Measurements from ENCODE around the gene FGF5. TPM values are rescaled to one million over a fixed set of nuclear protein-coding genes. Genes with fewer than 3 reads are reported as not detected.
"Not testable (repeated sequence)": the region's sequence is repeated elsewhere in the genome, so short reads cannot be mapped to it uniquely, and the experiment has no call there.

Gene FGF5
- polyA plus RNA-seq, 4 donors: 0.06 to 0.17 (median 0.16) TPM; not detected in 1

DNA sequence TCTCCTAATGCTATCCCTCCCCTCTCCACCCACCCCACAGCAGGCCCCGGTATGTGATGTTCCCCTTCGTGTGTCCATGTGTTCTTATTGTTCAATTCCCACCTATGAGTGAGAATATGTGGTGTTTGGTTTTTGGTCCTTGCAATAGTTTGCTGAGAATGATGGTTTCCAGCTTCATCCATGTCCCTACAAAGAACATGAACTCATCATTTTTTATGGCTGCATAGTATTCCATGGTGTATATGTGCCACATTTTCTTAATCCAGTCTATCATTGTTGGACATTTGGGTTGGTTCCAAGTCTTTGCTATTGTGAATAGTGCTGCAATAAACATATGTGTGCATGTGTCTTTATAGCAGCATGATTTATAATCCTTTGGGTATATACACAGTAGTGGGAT, 24.2 kb downstream of the FGF5 start:
- DNase-seq (ENCODE audit: low read depth in 4 of 4, low spot score in 3 of 4): not testable (repeated sequence)

DNA sequence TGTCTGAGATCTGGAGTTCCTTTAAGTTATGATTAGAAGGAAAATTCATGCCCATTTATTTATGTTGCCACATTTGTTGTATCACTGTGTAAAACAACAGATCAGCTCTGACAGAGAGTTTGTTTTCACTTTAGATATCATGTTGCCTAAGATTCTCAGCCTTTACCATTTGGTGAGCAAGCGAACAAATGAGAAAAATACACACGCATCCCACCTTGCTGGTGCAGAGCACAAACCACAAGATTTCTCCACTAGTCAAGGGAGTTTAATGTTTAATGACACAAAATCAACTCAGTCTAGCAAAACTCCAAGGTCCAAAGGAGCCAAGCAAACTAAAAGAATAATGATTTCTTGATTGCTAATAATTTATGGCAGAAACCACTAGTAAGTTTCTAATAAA, 27.7 kb downstream of the FGF5 start:
- no peak for DNase-seq (ENCODE audit: low read depth in 4 of 4, low spot score in 3 of 4)

DNA sequence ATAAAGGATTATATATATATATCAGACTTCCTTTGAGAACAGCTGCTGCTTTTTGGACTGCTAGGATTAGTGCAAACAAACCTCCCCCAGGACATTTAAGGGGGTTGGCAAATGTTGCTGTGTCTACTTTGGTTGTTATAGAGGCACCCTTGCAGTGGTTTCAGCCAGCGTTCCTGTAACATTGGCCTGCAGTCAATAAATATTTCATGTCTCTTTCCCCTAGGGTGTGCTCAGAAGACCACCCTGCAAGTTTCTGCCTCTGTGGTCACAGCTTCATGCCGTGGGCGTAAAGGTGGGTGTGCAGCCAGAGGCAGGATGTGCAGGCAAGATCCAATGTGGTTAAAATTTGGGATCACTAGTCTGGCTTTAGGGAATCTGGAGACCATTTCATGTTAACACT, 28.9 kb downstream of the FGF5 start:
- no peak for DNase-seq (ENCODE audit: low read depth in 4 of 4, low spot score in 3 of 4)

DNA sequence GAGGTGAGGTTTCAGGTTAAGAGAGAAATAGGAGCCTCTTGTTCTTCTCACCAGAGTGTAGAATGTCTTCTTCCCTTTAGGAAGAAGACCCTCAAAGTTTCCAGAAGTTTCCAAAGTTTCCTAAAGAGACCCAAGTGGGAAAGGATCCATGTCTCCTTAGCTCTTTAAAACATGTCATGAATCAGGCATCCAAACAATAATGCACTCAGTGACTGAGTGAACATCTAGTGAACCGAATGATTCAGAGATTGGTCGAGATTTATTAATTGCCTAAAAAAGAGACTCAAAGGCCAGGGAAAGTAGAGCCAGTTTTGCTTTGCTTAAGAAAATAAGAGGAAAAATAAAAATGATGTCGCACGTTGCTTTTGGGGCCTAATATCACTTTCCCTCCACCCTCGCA, 29.4 kb downstream of the FGF5 start:
- no peak for DNase-seq (ENCODE audit: low read depth in 4 of 4, low spot score in 3 of 4)

DNA sequence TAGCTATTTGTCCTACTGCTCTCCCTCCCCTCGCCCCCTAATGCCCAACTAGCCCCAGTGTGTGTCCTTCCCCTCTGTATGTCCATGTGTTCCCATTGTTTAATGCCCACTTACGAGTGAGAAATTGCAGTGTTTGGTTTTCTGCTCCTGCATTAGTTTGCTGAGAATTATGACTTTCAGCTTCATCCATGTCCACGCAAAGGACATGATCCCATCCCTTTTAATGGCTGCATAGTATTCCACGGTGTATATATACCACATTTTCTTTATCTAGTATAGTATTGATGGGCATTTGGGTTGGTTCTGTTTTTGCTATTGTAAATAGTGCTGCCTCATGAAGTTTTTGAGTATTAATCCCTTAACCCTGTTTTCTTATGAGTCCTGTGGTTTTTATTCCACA, 35.4 kb downstream of the FGF5 start:
- no peak for DNase-seq (ENCODE audit: low read depth in 4 of 4, low spot score in 3 of 4)

DNA sequence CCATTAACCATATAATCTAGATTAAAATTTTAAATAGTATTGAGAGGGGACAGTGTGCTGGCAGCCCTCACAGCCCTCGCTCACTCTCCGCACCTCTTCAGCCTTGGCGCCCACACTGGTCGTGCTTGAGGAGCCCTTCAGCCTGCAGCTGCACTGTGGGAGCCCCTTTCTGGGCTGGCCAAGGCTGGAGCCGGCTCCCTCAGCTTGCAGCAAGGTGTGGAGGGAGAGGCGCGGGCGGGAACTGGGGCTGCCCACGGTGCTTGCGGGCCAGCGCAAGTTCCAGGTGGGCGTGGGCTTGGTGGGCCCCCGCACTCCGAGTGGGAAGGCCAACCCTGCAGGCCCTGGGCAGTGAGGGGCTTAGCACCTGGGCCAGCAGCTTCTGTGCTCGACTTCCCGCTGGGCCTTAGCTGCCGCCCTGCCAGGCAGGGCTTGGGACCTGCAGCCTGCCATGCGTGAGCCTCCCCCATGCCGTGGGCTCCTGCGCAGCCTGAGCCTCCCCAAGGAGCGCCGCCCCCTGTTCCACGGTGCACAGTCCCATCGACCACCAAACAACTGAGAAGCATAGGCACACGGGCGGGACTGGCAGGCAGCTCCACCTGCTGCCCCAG, 36.3 kb downstream of the FGF5 start:
- DNase-seq (ENCODE audit: low read depth in 4 of 4, low spot score in 3 of 4): no peak

DNA sequence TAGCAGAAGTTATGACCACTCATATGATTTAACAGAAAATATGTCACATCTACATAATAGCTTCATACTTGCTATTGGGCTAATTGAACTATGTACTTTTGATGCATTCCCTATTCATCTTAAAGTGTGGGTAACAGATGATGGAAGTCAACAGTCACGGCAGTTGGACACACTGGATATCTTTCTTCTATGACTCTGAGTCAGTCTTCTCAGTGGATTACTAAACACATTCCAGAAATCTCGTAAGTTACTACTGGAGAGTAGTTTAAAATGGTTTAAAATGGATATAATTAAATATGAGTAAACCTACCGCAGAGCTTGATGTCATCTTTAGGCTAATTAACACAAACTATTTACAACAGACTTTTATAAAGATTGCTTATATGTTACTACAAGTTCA, 39.0 kb downstream of the FGF5 start:
- DNase-seq (ENCODE audit: low read depth in 4 of 4, low spot score in 3 of 4): no peak

DNA sequence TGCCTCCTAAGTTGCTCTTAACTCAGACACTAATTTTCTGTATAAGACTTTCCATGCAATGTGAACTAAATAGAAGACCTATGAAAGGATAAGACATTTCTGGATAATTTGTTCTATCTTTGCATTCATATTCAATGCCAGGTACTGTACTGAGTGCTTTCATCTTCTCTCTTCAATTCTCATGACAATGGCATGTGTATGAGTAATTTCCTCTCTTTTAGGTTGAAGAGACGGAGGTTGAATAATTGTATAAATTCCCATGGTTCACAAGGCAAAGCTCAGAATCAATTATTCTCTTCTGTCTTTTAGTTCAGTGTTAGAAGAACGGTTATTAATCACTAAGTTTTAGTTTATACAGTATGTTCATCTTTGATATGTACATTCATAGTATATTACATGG, 39.8 kb downstream of the FGF5 start:
- no peak for DNase-seq (ENCODE audit: low read depth in 4 of 4, low spot score in 3 of 4)

DNA sequence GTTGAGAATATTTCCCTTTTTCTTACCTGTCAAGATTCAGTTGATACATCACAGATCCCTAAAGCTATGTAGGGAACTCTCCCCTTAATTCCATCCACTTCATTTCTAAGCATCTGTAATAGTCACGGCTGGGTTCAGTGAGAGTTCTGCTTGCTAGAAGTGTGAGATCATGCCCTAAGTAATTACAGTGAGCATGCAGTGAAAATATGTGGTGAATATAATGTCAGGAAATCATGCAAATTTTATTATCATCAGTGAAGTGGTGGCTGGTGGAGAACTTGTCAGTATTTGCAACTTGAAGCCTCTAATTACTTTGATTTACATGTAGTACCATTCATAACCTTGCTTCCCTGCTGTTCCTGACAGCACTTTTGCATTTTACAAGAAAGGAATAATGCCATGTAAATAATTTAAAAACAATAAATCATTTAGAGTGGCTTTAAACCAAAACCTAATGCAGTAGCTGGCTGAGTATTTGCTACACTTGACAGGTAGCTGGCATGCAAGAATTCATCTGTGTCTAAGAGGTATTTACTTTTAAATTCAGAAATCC, 40.8 kb downstream of the FGF5 start:
- DNase-seq (ENCODE audit: low read depth in 4 of 4, low spot score in 3 of 4): no peak

DNA sequence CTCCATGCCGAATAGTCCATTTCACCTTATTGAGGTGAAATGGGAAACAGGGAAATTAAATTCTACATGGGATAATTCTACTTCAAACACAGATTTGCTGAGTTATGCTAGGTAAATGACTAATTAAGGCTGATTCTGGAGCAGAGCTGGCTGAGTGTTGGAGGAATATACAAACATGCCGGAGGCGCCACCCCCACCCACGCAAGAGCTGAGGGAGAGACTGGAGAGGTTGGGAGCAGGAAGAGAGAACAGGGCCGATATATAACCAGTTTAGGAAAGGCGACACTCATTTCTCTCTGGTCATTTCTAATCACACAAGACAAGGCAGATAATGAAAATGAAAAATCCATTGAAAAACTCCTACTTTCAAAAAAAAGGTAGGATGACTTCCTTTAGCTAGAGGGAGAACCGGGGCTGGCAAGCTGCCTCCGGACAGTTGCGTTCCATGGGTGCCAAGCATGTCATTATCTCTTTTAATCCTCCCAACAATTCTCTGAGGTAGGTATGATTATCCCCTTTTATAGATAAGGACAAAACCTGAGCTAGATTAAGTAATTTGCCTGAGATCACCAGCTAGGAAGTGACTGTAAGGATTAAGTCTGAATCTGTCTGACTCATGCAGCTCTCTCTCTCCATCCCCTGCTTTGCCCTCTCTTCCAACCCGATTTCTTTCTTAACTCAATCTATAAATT, 41.5 kb downstream of the FGF5 start:
- DNase-seq (ENCODE audit: low read depth in 4 of 4, low spot score in 3 of 4): no peak

DNA sequence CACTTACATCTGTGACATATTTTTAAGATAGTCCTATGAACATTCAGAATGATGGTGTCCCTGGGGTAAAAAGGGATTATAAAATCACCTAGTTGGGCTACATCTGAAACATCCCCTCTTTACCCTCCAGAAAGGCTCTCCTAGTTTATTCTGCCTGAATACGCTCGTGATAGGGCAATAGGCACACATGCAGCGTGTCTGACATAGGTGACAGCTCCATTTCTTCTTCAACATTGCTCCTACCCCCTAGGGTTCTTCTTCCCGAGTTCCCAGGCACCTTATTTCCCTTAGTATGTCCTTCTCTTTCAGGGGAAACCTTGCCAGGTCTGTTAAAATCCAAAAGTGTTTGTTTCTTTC, 42.0 kb downstream of the FGF5 start:
- no peak for DNase-seq (ENCODE audit: low read depth in 4 of 4, low spot score in 3 of 4)

DNA sequence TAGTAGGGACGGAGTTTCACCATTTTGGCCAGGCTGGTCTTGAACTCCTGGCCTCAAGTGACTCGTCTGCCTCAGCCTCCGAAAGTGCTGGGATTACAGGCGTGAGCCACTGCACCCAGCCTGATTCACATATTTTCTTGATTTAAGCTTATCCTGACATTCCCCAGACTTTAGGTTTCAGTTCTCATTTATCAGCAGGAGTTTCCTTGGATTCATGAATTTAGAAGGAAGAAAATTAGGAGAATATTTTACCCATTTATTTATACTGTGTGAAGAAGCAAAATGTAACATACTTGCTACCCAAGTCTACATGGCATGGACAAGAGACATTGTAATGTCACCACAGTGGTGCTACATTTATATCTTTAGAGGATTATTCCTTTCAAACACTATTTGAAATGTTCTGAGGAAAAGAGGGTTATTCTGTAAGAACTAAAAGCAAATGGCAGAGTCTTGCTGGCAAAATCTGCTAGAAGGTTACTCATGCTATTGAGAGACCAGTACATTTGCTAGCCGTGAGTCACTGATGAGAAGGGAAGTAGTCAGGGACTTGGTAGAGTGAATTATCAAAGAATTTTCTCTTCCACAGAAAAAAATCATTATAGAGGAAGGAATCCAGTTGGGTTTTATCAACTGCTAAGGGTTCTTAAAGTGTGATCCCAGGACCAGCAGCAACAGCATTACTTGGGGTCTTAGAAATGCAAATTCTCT, 43.0 kb downstream of the FGF5 start:
- DNase-seq (ENCODE audit: low read depth in 4 of 4, low spot score in 3 of 4): no peak

DNA sequence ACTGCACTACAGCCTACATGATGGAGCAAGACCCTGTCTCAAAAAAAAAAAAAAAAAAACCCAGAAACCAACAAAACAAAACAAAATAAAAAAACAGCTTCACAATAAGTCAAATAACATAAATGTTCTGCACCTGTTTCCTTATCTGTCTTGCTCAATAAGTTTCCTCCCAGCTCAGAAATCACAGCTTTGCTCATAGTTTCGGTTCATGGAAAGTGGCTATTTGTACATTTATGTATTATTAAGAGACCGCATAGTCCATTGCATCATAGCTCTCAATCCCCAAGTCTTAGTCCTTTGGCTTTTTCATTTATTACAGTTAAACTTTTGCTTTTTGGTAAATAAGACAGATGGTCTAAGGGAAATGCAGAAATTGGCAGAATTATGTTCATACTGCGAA, 44.7 kb downstream of the FGF5 start:
- DNase-seq (ENCODE audit: low read depth in 4 of 4, low spot score in 3 of 4): no peak

DNA sequence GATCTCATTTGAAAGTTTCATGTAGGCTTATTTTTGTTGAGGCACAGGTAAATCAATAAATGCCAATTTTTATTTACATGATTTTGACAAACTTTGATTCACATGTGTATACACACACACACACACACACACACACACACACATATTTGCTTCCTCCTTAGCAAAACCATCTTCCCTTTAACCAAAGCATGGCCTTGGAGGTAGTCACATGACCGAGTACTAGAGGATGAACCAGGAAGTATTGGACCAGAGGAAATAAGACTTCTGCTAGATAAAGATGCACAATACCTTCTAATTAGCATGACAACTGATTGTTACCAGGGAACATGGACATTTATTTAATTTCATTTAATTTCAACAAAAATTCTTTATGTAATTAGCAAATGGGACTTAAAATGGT, 45.7 kb downstream of the FGF5 start:
- DNase-seq (ENCODE audit: low read depth in 4 of 4, low spot score in 3 of 4): no peak

DNA sequence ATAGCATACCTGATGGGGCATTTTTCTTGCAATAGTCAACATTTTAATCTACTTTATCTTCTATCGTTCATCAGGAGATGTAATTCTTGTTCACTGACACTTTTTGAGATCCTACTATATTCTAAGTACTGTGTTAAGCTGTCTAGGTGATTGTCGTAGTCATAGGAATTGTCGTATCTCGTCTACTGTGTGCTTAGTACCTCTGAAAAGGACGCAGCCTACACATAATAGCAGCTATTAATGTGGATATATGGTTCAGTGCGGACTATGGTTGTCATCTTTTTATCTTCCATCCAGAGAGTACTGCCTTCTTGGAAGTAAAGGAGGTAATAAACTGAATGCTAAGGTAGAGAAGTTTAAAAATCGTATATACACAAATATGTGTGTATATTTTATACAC, 47.2 kb downstream of the FGF5 start:
- DNase-seq (ENCODE audit: low read depth in 4 of 4, low spot score in 3 of 4): no peak

DNA sequence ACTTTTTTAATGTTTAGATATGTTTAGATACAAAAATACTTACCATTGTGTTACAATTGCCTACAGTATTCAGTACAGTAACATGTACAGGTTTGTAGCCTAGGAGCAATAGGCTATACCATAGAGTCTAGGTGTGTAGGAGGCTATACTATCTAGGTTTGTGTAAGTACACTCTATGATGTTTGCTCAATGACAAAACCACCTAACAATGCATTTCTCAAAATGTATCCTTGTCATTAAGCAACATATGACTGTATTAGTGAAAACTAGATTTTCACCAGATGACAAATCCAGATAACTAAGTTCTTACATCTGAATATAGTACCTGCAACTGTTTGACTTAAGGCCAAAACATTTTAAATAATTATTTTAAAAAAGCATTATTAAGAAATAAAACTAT, 49.4 kb downstream of the FGF5 start:
- DNase-seq (ENCODE audit: low read depth in 4 of 4, low spot score in 3 of 4): not testable (repeated sequence)

DNA sequence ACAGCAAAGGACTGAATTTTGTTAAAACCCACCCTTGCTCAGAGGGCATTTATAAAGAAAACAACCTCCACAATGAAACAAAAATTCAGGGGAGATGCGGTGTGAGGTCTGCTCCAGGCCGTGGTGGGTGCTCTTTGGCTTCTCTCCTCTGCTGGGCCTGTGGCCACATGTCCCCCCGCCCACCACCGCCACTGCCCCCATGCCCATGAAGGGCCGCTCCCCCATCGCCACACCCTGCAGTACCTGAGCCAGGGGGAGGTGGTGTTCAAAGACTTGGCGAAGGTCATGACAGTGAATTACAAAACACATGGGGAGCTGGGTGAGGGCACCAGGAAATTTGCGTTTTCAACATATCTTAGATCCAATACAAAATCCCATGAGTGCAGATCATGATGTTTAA, 54.9 kb downstream of the FGF5 start:
- no peak for DNase-seq (ENCODE audit: low read depth in 4 of 4, low spot score in 3 of 4)

DNA sequence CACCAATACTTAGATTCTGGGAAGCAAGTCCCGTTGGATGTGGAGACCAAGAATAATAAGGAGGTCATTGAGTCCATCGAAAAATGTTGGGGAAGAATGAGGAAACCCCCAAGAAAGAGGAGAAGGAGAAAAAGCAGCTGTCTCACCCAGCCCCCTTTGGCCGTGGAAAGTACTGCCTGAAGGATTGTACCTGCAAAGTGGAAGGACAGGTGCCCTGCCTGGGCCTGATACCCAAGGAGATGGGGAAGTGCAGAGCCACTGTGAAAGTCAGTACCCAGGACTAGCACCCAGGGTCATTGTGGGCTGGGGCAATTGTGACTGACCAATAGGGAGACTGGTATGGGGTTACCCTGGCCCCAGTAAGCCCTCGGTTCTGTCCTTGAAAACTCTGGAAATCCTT, 55.3 kb downstream of the FGF5 start:
- DNase-seq (ENCODE audit: low read depth in 4 of 4, low spot score in 3 of 4): no peak

DNA sequence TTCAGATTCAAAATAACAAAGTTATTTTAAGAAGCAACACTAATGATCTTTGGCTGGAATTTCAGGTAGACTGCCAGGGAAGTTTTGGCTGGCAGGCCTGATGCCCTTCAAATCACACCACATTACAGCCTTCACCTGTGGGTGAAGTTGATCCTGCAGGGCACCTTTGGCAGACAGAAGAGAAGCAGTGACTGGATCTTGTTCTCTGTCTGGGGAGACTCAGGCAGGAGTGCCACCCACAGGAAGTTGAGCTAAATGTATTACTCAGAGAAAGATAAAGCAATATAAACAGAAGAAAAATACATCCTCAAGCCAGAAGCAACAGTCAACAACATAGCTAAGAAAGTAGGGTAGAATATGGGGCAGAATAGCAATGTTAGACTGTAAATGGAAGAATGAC, 56.3 kb downstream of the FGF5 start:
- no peak for DNase-seq (ENCODE audit: low read depth in 4 of 4, low spot score in 3 of 4)

DNA sequence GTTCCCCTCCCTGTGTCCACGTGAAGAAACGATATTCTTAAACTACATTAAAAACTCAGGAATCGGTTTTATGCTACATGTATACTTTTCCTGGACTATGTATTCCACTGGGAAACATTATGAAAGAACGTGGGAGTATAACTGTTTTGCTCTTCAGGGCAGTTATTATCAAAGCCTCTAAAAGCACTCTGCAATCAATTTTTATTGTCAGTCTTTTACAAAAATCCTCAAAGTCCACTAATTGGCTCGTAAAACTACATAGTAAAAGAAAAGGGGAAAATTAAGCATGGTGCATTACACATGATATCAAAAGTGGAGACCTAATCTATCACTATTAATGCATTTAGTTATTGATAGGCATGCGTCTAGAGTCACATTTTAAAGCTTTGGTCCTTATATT, 57.7 kb downstream of the FGF5 start:
- DNase-seq (ENCODE audit: low read depth in 4 of 4, low spot score in 3 of 4): no peak

DNA sequence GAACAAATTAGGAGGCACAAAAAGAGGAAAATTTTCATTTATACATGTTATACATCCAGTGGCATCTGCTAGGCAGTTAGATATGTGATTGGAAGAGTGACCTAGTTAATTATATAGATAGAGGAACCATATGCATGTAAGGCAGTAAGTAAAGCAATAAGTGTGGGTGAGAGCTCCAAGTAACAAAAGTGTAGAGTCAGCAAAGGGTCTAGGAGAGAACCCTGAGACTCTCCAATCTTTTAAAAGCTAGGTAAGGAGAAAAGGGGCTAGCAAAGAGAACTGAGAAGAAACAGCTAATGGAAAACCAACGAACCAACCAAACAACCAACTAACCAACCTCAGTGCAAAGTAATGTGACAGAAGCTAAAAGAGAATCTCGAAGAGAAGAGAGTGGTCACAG, 65.2 kb downstream of the FGF5 start:
- DNase-seq (ENCODE audit: low read depth in 4 of 4, low spot score in 3 of 4): no peak

DNA sequence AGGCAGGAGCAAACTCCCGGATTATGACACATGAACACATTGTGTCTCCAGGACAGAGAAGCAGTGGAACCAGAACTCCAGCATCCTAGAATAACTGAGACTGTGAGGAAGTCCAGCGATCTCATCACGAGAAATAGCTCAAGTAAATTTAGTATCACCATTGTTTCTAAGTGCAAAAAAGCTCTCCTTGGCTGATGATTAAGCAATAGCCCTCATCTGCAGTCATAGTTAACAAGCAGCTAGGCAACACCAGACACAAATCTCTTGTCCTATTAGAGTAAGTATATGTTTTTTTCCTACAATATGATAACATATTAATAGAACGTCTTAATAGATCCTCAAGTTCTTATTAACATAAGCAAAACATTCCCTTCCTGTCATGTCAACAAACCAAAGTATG, 66.7 kb downstream of the FGF5 start:
- DNase-seq (ENCODE audit: low read depth in 4 of 4, low spot score in 3 of 4): no peak
